ENCODE measurements around the gene CALN1. TPM values are rescaled to one million over a fixed set of nuclear protein-coding genes. Genes with fewer than 3 reads are reported as not detected.
"Not testable (repeated sequence)": the region's sequence is repeated elsewhere in the genome, so short reads cannot be mapped to it uniquely, and the experiment has no call there.

Gene CALN1
- polyA plus RNA-seq, 1 donor, result 1.8 TPM

GRCh38 chr7:72080341-72080766 lies 331.8 kb downstream of the CALN1 start:
- DNase-seq, result no peak

- DNase-seq, result no peak
These were observed 333.3 kb downstream of the CALN1 start for GRCh38 chr7:72078856-72079255.

GRCh38 chr7:72078301-72078700 lies 333.8 kb downstream of the CALN1 start:
- no peak for DNase-seq

GRCh38 chr7:72077786-72078185 lies 334.4 kb downstream of the CALN1 start:
- no peak for DNase-seq

- no peak for DNase-seq
These were observed 339.2 kb downstream of the CALN1 start for GRCh38 chr7:72072901-72073300.

- no peak for DNase-seq
These were observed 342.9 kb downstream of the CALN1 start for GRCh38 chr7:72069263-72069662.

GRCh38 chr7:72065764-72066163 lies 346.4 kb downstream of the CALN1 start:
- not testable (repeated sequence) for DNase-seq

GRCh38 chr7:72064916-72065315 lies 347.2 kb downstream of the CALN1 start:
- DNase-seq, result no peak

GRCh38 chr7:72063330-72063729 lies 348.8 kb downstream of the CALN1 start:
- DNase-seq, result no peak

GRCh38 chr7:72062666-72063065 lies 349.5 kb downstream of the CALN1 start:
- no peak for DNase-seq

- no peak for DNase-seq
These were observed 352.2 kb downstream of the CALN1 start for GRCh38 chr7:72059925-72060324.

- DNase-seq, result no peak
These were observed 353.6 kb downstream of the CALN1 start for GRCh38 chr7:72058579-72058978.

- no peak for DNase-seq
These were observed 354.3 kb downstream of the CALN1 start for GRCh38 chr7:72057796-72058195.

- no peak for DNase-seq
These were observed 354.9 kb downstream of the CALN1 start for GRCh38 chr7:72057231-72057630.

- no peak for DNase-seq
These were observed 356.7 kb downstream of the CALN1 start for GRCh38 chr7:72055426-72055825.

- no peak for DNase-seq
These were observed 358.8 kb downstream of the CALN1 start for GRCh38 chr7:72053292-72053691.

- no peak for DNase-seq
These were observed 363.7 kb downstream of the CALN1 start for GRCh38 chr7:72048420-72048819.

GRCh38 chr7:72042855-72043254 lies 369.3 kb downstream of the CALN1 start:
- DNase-seq, result no peak

- no peak for DNase-seq
These were observed 371.5 kb downstream of the CALN1 start for GRCh38 chr7:72040641-72041040.

GRCh38 chr7:72039460-72039859 lies 372.7 kb downstream of the CALN1 start:
- no peak for DNase-seq

- no peak for DNase-seq
These were observed 374.0 kb downstream of the CALN1 start for GRCh38 chr7:72038022-72038732.

- DNase-seq, result no peak
These were observed 374.6 kb downstream of the CALN1 start for GRCh38 chr7:72037516-72037915.

- no peak for DNase-seq
These were observed 376.9 kb downstream of the CALN1 start for GRCh38 chr7:72035266-72035665.

GRCh38 chr7:72032934-72033333 lies 379.2 kb downstream of the CALN1 start:
- peak; percentile 19 for DNase-seq

Data from hindlimb muscle (tissue), 1 donor.